HL-60/S4 treated with retinoic acid at 250 ng/mL for 4 days and 3 days (cell line): ENCODE results near the gene ZNF19.

Source experiments
- in situ Hi-C: fragments of 300-500 bp; cut with MboI; formaldehyde crosslinking; loops from 2 replicates; pipeline ENCODE4 v1.7.0; 2022; ENCODE audit warnings: low sequenced_read_pairs

Gene ZNF19

DNA sequence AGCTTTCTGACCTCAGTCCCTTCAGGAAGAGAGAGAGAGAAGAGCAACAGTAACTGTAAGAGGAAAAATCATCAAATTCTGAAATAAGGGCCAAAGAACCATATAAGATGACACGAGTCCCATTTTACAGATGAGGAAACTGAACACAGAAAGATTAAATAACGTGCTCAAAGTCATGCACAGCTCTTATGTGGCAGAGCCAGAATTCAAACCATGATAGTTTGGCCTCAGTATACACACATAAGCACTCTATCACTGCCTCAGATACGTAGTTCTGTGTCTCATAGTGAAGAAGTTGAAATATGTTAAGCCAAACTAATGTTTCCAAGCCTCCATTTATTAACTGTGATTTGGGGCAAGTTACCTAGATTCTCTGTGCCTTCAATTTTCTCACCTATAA lies 1.9 kb upstream of the ZNF19 start:
- in situ Hi-C loops, result no loop called here

DNA sequence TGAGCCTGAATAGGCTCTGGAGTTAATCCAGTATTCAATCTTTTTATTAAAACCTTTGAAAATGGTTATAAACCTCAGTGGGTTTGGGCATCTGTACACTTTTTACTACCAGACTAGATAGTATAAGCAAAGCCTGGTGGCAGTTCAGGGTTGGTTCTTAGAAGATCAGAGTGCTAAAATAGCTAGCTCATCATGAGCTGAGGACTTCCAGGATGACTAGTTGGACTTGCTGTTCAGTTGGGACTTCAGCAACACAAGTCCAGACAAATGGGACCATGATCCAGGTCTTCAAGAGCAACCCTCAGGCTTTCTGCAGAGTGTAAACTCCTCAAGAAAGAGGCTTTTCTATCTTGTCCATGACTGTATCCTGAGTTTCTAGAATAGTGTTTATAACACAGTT lies 1.2 kb upstream of the ZNF19 start:
- in situ Hi-C loops, result no loop called here

DNA sequence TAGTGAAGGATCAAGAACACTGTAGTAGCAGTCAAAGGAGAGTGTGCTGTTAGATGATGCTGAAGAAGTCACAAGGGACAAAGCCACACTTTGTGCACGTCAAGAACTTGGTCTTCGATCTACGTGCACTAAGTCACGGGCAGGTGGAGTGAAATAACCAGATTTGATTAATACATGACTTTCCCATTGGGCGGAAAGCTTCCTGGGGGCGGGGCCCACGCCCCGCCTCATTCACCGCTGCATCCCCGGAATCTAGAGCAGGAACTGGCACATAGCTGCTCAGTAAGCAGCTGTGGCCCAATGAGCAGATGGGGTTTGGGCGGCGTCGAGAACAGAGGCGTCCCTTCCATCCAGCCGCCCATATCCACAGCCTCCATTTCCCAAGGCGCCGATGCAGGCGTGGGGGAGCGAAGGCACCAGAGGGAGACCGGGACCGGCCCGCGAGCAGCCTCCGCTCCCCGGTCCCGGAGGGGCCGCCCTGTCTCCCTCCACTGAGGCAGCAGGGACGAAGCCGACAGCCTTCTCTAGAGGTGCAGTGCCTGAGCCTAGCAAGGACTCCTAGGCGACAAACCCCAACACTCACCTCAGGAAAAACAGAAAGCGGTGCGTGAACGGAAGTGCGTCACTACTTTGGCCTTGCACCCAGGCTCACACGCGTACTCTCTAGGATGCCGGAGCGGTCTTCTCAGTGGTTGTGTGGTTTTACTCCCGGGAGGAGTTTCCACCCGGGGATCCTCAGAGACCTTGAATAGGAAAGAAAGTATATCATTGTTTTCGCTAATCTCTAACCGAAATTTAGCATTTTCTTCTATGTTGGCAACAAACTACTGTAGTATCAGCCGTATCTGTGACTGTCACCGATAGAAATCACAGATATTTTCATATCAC lies 4.9 kb downstream of the ZNF19 start:
- in situ Hi-C loops, result no loop called here

DNA sequence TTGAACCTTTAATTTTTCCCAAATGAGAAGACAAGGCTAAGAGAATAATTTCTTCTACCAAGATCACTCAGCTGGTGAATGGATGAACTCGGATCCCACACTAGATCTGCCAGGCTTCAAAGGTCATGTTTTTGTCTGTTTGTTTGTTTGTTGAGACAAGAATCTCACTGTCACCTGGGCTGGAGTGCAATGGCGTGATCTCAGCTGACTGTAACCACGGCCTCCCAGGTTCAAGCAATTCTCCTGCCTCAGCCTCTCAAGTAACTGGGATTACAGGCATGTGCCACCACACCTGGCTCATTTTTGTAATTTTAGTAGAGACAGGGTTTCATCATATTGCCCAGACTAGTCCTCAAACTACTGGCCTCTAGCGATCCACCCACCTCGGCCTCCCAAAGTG lies 6.6 kb downstream of the ZNF19 start:
- in situ Hi-C loops, result no loop called here

DNA sequence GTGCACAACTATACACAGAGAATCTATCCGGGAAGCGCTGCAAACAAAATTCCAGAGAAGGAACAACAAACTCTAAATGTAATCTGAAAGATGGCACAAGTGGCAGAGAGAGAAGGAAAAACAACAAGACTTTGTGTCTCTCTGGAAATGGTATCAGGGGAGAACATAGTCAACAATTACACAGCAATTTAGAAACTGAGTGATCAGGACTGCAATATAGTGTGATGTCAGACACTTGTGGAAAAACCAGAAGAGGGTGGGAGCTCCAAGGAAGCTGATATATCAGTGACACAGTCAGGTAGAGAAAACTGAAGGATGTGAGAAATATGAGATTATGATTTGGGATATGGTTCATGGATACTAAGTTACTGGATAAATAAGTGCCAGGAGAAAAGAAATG lies 8.2 kb downstream of the ZNF19 start:
- in situ Hi-C loops, result no loop called here

DNA sequence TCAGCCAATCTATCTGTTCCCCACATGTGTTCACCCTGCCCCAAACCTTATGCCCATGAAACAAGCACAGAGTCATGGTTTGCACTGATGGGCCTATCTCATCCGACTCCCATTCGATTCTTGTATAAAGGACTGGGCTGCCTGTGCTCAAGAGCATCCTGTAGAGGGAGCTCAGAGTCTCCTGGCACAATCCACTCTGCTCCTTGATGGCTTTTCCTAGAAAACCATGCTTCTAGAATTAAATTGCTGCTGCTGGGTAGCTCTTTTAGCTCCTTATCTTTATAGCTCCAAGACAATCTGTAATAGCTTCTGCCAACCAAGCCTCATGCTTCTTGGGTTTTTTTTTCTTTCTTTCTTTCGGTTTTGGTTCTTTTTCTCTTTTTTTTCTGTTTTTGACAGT lies 9.7 kb downstream of the ZNF19 start:
- in situ Hi-C loops, result no loop called here

DNA sequence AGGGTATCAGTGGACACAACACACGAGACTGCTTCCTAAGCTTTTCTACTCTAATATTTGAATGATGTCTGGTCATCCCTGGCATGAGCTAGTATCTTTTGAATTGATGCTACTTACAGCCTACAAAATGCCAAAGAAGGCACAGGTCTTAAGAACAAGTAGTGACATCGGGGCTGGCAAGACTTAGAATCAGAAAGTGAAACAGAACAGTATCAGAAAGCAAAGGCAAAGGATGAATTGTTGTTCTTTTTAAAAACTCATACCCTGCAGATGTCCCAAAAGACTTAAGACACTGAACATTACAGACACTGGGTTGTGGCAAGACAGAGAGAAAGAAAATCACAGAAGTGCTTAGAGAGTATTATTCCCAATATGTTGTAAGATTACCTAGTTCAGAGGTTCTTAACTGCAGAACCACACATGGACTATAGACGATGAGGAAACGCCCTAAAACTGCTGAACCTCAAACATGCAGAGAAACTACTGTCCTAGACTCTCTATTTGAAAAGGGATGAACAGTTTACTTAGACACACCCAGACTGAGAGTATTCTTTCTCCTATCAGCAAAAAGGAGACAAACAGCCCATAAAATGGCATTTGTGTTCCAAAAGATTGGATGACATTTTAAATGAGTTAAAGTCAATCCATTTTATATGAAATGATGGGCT lies 12.5 kb downstream of the ZNF19 start:
- in situ Hi-C loops, result no loop called here

DNA sequence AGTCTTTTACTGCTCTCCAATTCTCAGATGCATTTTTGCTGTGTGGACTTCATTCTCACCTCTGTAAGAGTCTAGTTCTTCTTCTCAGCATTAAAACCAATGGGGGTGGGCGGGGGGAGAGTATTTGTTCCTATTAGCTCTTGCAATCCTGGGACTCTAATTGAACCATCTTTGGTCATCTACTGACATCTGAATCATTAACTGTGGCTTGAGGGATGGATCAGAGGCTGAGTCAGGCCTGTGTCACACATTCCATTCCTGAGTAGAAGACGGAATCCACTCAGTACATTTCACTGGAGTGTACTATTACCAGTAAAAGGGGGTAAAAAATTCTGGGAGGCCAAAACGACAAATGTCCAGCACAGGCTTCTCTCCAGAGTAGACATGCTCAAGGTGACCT lies 14.3 kb downstream of the ZNF19 start:
- in situ Hi-C loops, result no loop called here

DNA sequence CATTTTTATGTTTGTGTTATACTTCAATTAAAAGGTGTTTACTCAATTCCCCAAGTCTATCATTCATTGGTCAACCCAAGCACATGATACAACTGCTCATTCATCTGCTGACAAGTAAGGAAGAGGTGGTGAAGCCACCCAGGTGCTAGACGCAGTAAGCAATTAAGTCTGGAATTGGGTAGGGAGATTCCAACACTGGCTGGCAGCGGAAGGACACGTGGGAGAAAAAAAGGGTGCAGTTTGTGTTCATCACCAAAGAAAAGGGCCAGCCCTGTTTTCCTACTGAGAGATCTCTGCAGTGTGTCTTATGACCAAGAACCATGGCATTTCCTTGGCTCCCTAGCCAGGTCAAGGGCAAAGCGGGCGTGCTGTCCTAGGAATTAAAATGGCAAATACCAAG lies 15.2 kb downstream of the ZNF19 start:
- in situ Hi-C loops, result no loop called here

DNA sequence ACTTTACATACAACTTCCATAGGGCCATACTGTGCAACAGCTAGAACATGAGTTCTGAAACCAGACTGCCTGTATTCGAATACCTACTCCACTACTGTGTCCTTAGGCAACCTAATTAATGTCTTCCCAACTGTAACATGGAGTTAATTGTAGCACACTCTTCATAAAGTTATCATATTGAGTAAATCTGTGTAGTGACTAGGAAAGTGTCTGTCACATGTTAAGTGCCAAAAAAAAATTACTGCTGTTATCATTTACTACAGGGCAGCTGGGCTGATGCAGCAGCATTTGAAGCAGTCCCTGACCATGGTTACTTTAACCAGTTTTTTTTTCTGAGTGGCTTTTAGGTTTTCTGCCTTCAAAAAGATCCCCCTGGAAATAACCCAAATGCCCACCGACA lies 16.2 kb downstream of the ZNF19 start:
- in situ Hi-C loops, result no loop called here

DNA sequence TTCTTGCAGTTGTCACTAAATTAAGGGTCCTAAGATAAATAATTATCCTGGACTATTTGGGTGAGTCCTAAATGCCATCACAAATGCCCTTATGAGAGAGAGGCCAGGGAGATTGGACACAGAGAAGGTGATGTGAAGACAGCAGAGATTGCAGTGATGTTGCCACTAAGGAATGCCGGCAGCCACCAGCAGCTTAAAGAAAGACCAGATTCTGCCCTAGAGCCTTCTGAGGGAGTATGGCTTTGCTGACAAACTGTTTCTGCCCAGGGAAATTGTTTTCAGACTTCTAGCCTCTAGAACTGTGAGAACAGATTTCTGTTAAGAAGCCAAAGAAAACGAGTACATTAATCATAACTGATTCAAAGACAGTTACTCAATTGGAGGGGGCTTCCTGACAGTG lies 17.1 kb downstream of the ZNF19 start:
- in situ Hi-C loops, result no loop called here

DNA sequence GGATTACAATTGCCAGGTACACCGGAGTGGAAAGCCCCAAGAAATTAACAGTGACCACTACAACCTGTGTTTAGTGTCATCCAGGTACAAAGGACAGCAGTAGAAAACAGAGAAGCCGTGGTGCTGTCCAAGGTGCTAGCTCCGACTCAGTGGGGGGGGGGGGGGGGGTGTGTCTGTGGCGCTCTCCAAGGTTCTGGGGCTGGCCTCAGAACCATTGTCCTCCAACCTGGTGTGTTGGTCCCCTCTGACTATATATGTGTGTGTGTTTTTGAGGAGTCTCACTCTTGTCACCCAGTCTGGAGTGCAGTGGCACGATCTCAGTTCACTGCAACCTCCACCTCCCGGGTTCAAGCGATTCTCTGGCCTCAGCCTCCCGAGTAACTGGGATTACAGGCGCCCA lies 21.3 kb downstream of the ZNF19 start:
- in situ Hi-C loops, result no loop called here

DNA sequence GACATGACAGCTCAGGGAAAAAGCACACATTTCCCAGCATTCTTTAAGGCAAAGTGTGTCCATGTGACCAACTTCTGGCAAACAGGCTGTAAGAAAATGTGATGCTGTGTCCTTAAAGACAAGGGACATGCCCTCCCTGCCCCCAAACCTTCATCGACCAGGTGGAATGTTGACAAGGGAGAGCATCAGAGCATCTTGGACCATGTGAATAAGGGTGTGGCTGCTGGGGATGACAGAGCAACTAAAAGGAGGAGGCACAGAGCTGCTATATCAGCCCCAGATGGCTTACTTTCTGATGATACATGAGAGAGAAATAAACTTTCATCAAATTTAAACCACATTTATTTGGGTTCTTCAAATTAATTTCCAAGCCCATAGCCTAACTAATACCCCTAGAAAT lies 24.9 kb downstream of the ZNF19 start:
- in situ Hi-C loops, result no loop called here

DNA sequence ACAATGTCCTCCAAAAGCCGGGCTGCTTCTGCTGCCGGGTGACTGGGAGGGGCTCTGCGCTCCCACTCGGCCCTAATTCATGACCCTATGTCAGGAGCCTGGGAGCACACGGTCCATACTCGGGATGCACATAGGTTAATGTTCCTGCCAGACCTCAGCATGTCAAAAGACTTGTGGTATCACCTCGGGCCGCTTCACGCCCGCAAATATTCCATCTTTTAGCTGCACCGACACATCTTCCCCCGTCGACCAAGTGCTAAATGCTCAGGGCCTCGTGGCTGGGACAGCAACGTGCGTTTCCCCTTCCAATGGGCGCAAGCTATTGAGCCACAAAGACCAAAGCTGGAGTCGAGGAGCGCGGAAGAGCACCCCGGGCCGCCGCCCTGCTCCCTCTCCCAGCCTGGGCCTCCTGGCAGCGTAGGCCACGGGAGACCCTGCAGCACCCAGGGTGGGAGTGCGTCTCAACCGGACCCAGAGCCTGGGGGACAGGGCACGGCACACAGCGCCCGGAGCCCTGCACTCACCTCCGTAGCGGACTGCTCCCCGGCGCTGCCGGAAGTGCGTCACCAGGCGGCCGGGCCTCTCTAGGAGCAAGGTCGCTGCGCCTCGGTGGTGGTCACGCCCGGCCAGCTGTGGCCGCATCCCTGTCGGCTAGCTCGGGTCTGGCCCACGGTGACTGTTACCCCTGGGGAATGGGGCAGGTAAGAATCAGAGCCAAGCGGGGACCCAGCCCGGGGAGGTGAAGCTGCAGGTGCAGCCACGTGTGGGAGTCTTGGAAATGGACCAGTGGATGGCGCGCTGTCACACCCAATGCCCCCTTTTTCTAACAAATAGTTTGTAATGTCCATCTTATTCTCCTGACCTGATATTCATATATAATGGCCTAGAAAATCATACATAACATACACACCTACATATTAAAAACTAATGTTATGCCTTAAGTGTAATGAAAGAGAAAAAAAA lies 27.2 kb downstream of the ZNF19 start, which contains the start of gene ZNF23:
TSS of gene ZNF23 (minus strand) at position 562 of the 963 bp plus-strand sequence. CDS start 5,451 bp downstream, outside the sequence.
- in situ Hi-C loops, result no loop called here

DNA sequence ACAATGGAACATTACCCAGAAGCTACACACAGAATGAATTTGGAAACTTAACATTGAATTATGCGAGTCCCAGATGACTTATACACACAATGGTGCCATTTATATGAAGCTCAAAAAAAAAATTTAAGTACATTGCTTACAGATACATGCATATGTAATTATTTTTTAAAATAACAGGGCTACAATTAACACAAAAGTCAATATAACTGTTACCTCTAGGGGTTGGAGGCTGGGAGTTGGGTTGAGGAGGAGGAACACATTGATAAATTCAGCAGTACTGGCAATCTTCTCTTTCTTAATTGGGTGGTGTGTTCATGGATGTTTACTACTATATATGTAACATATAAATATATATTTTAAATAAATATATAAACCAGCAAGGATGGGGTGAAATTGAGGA lies 28.2 kb downstream of the ZNF19 start:
- in situ Hi-C loops, result no loop called here

DNA sequence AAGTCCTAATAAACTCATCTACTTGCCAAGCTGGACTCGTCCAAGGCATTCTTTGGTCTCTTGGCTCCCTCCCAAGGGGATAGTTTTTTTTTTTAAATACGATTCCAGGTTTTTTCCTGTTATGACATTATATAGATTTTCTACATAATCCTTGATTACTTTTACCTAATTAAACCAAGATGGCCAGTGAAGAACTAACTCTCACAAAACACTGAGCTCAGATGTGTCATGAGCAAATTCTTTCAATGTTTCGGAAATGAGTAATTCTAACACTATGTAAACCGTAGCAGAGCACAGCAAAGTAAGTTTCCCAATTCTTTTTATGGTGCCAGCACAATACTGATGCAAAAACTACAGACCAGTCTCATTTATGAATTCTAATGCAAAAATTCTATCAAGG lies 28.9 kb downstream of the ZNF19 start:
- in situ Hi-C loops, result no loop called here

DNA sequence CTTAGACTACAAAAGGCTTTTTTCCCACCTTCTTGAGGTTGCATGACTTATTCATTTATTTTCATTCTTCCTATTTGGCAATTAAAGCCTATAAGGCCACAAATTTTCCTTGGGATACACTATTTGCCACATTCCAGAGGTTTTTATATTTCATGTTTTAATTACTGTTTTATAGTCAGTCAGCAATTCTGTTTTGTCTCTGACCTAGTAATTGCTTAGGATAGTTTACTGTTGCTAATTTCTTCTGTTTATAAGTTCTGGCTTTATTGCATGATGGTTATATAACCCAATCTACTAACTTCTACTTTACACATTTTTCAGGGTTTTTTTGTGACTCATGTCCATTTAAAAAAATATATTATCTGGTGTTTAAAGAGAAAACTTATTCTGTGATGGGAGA lies 29.6 kb downstream of the ZNF19 start:
- in situ Hi-C loops, result no loop called here

DNA sequence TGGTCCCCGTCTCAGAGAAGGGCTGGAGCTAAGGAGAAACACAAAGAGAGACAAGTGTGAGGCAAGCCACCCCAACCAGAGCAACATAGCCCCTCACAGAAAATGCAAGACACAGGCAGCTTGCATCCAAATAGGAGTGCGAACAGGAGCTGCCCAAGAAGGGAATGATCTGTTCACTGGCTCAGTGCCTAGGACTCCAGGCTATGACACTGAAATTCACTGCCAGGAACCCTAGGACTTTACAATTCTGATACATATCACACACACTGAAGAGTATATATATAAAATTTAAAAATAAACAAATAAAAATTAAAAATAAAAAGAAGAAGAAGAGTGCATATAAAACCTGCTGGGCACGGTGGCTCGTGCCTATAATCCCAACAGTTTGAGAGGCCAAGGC lies 32.3 kb downstream of the ZNF19 start:
- in situ Hi-C loops, result no loop called here

DNA sequence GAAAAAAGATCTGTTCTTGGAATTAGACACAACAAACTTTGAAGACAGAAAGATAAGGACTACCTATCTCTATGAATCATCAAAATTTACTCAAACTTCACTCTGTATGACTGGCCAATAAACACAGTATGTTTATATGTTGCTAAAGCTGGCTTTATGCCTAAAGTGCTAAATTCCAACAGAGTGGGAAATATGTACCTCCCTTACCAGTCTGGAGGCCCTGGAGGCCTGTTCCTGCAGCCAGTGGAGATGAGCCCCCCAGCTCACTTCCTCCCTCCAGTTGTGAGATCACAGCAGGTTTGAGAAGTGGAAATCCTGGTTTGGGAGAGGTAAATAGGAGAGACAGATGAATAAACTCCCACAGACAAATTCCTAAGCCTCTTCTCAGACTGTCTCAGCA lies 36.1 kb downstream of the ZNF19 start:
- in situ Hi-C loops, result no loop called here

DNA sequence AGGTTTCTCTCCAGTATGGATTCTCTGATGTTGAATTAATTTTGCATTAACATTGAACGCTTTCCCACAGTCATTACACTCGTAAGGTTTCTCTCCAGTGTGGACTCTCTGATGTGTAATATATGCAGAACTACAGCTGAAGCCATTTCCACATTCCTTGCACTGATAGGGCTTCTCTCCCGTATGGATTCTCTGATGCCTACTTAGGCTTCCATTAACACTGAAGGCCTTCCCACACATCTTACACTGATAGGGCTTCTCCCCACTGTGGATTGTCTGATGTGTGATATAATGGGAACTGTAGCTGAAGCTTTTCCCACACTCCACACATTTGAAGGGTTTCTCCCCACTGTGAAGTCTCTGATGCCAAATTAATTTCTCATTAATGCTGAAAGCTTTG lies 40.1 kb downstream of the ZNF19 start:
- in situ Hi-C loops, result no loop called here

DNA sequence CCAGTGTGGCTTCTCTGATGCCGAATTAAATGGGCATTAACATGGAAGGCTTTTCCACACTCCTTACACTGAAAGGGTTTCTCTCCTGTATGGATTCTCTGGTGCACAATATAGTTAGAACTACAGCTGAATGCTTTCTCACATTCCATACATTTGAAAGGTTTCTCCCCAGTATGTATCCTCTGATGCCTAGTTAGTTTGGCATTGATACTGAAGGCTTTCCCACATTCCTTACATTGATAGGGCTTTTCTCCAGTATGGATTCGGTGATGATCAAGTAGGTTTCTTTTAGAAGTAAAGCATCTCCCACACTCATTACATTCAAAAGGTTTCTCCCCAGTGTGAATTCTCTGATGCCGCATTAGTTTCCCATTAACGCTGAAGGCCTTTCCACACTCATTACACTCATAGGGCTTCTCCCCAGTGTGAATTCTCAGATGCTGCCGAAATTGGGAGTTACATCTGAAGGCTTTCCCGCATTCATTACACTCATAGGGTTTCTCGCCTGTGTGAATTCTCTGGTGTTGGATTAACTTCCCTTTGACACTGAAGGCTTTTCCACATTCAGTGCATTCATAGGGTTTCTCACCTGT lies 40.8 kb downstream of the ZNF19 start:
- in situ Hi-C loops, result no loop called here
